ENCODE data around the gene ARF5. TPM values are rescaled to one million over a fixed set of nuclear protein-coding genes. Genes with fewer than 3 reads are reported as not detected.

Gene ARF5
- total and polyA plus RNA-seq, 2 donors from 2014 or later, result 132 to 223 TPM

GRCh38 chr7:127598318-127598717 lies 10.1 kb downstream of the ARF5 start:
- intact Hi-C loops (cut with DNase I), result no loop called here
- H3K27ac ChIP-seq (ENCODE audit: low read depth in 2 of 2, low read length in 2 of 2), result no peak overlapping the region
- no peaks in the 10 kb centered on the region for H3K27me3 ChIP-seq (ENCODE audit: control insufficient read depth, insufficient read depth, low read length)
- no peak overlapping the region for H3K4me3 ChIP-seq (ENCODE audit: low read length in 3 of 3)
- H3K9ac ChIP-seq (ENCODE audit: low read length in 3 of 3), result no peak overlapping the region
- no peak for TF ChIP-seq CTCF (IDR thresholded peaks at IDR 0.05; ENCODE audit: borderline replicate concordance, extremely low read depth, insufficient read depth)
- H3K4me1 ChIP-seq (ENCODE audit: control insufficient read depth in 2 of 3, insufficient read depth in 2 of 3, low read depth in 1 of 3, low read length in 3 of 3), result no peaks in the 10 kb centered on the region
- no peaks in the 10 kb centered on the region for H3K36me3 ChIP-seq (ENCODE audit: control insufficient read depth in 2 of 3, insufficient read depth in 3 of 3, low read length in 3 of 3)
- no peaks in the 10 kb centered on the region for H3K9me3 ChIP-seq (ENCODE audit: control insufficient read depth in 2 of 3, insufficient read depth in 1 of 3, low read length in 3 of 3)
- FAIRE-seq (no peak), DNase-seq (no peak)

GRCh38 chr7:127600885-127601284 lies 12.7 kb downstream of the ARF5 start:
- no peak for TF ChIP-seq CTCF (IDR thresholded peaks at IDR 0.05; ENCODE audit: borderline replicate concordance, extremely low read depth, insufficient read depth)
- DNase-seq (no peak), FAIRE-seq (no peak)
- no peaks in the 10 kb centered on the region for H3K27me3 ChIP-seq (ENCODE audit: control insufficient read depth, insufficient read depth, low read length)
- intact Hi-C loops (cut with DNase I), result no loop called here
- H3K4me3 ChIP-seq (ENCODE audit: low read length in 3 of 3), result no peak overlapping the region
- H3K9me3 ChIP-seq (ENCODE audit: control insufficient read depth in 2 of 3, insufficient read depth in 1 of 3, low read length in 3 of 3), result no peaks in the 10 kb centered on the region
- H3K4me1 ChIP-seq (ENCODE audit: control insufficient read depth in 2 of 3, insufficient read depth in 2 of 3, low read depth in 1 of 3, low read length in 3 of 3), result no peaks in the 10 kb centered on the region
- no peaks in the 10 kb centered on the region for H3K36me3 ChIP-seq (ENCODE audit: control insufficient read depth in 2 of 3, insufficient read depth in 3 of 3, low read length in 3 of 3)
- H3K27ac ChIP-seq (ENCODE audit: low read depth in 2 of 2, low read length in 2 of 2), result no peak overlapping the region
- no peak overlapping the region for H3K9ac ChIP-seq (ENCODE audit: low read length in 3 of 3)

GRCh38 chr7:127608446-127608845 lies 20.2 kb downstream of the ARF5 start:
- H3K36me3 ChIP-seq (ENCODE audit: control insufficient read depth in 2 of 3, insufficient read depth in 3 of 3, low read length in 3 of 3), result no peaks in the 10 kb centered on the region
- no peak for FAIRE-seq
- no peak overlapping the region for H3K4me3 ChIP-seq (ENCODE audit: low read length in 3 of 3)
- TF ChIP-seq CTCF (IDR thresholded peaks at IDR 0.05; ENCODE audit: borderline replicate concordance, extremely low read depth, insufficient read depth), result no peak
- H3K4me1 ChIP-seq (ENCODE audit: control insufficient read depth in 2 of 3, insufficient read depth in 2 of 3, low read depth in 1 of 3, low read length in 3 of 3), result no peaks in the 10 kb centered on the region
- no peaks in the 10 kb centered on the region for H3K27me3 ChIP-seq (ENCODE audit: control insufficient read depth, insufficient read depth, low read length)
- intact Hi-C loops (cut with DNase I), result no loop called here
- DNase-seq, result no peak
- peaks cover 0 to 5% (median 3%) of the 10 kb centered on the region in 3 donors for H3K9me3 ChIP-seq (ENCODE audit: control insufficient read depth in 2 of 3, insufficient read depth in 1 of 3, low read length in 3 of 3)
- H3K9ac ChIP-seq (ENCODE audit: low read length in 3 of 3), result no peak overlapping the region
- H3K27ac ChIP-seq (ENCODE audit: low read depth in 2 of 2, low read length in 2 of 2), result no peak overlapping the region

- no peak for TF ChIP-seq CTCF (IDR thresholded peaks at IDR 0.05; ENCODE audit: borderline replicate concordance, extremely low read depth, insufficient read depth)
- no peak overlapping the region for H3K4me3 ChIP-seq (ENCODE audit: low read length in 3 of 3)
- intact Hi-C loops (cut with DNase I), result no loop called here
- H3K27me3 ChIP-seq (ENCODE audit: control insufficient read depth, insufficient read depth, low read length), result no peaks in the 10 kb centered on the region
- DNase-seq (no peak), FAIRE-seq (no peak)
- peaks cover 0 to 5% (median 3%) of the 10 kb centered on the region in 3 donors for H3K9me3 ChIP-seq (ENCODE audit: control insufficient read depth in 2 of 3, insufficient read depth in 1 of 3, low read length in 3 of 3)
- no peaks in the 10 kb centered on the region for H3K4me1 ChIP-seq (ENCODE audit: control insufficient read depth in 2 of 3, insufficient read depth in 2 of 3, low read depth in 1 of 3, low read length in 3 of 3)
- H3K36me3 ChIP-seq (ENCODE audit: control insufficient read depth in 2 of 3, insufficient read depth in 3 of 3, low read length in 3 of 3), result no peaks in the 10 kb centered on the region
- no peak overlapping the region for H3K9ac ChIP-seq (ENCODE audit: low read length in 3 of 3)
- no peak overlapping the region for H3K27ac ChIP-seq (ENCODE audit: low read depth in 2 of 2, low read length in 2 of 2)
Observed at GRCh38 chr7:127609297-127609696, 21.1 kb downstream of the ARF5 start.
